ENCODE measurements around the gene SMPDL3B. TPM values are rescaled to one million over a fixed set of nuclear protein-coding genes. Genes with fewer than 3 reads are reported as not detected.

Gene SMPDL3B
- total RNA-seq, 2 donors from 2014 or later = 2.0 to 7.7 TPM

GRCh38 chr1:27966402-27967105 lies 31.8 kb downstream of the SMPDL3B start:
- TF ChIP-seq CTCF (IDR thresholded peaks at IDR 0.05) = no peak
- no peak for TF ChIP-seq POLR2A (IDR thresholded peaks at IDR 0.05)
- TF ChIP-seq POLR2AphosphoS5 (IDR thresholded peaks at IDR 0.05) = no peak
- H3K4me3 ChIP-seq = no peak overlapping the region
- intact Hi-C loops (cut with DNase I) = no loop called here
- no peak for DNase-seq (ENCODE audit: low spot score)
- WGBS = 95% methylated on average over 24 of the region's 24 CpGs
- H3K9me3 ChIP-seq = no peaks in the 10 kb centered on the region
- H3K4me1 ChIP-seq (replicated peaks) = peaks cover 16% of the 10 kb centered on the region
- H3K27ac ChIP-seq = no peak overlapping the region
- H3K27me3 ChIP-seq (replicated peaks; ENCODE audit: insufficient read depth) = no peaks in the 10 kb centered on the region
- peaks cover 4 to 5% of the 10 kb centered on the region in 2 donors for H3K36me3 ChIP-seq

GRCh38 chr1:27967106-27967883 lies 32.5 kb downstream of the SMPDL3B start:
- Histone ChIP-seq H3K9me3 (no peaks in the 10 kb centered on the region), H3K27ac (no peak overlapping the region), H3K27me3 (replicated peaks; ENCODE audit: insufficient read depth) (no peaks in the 10 kb centered on the region), H3K36me3 (peaks cover 4 to 5% of the 10 kb centered on the region in 2 donors), H3K4me3 (no peak overlapping the region), H3K4me1 (replicated peaks) (peaks cover 21% of the 10 kb centered on the region)
- no peak for DNase-seq (ENCODE audit: low spot score)
- no peak for TF ChIP-seq POLR2A (IDR thresholded peaks at IDR 0.05)
- no peak for TF ChIP-seq CTCF (IDR thresholded peaks at IDR 0.05)
- no peak for TF ChIP-seq POLR2AphosphoS5 (IDR thresholded peaks at IDR 0.05)
- intact Hi-C loops (cut with DNase I) = no loop called here
- WGBS = 87% methylated on average over 12 of the region's 12 CpGs

- intact Hi-C loops (cut with DNase I) = no loop called here
- Histone ChIP-seq H3K36me3 (peaks cover 4 to 5% of the 10 kb centered on the region in 2 donors), H3K4me1 (replicated peaks) (peaks cover 22% of the 10 kb centered on the region), H3K9me3 (no peaks in the 10 kb centered on the region), H3K27me3 (replicated peaks; ENCODE audit: insufficient read depth) (no peaks in the 10 kb centered on the region), H3K4me3 (no peak overlapping the region), H3K27ac (peak overlapping the region; percentile 51 to 67)
- DNase-seq (ENCODE audit: low spot score) = no peak
- 89% methylated on average over 4 of the region's 4 CpGs for WGBS
- TF ChIP-seq POLR2AphosphoS5 (IDR thresholded peaks at IDR 0.05) (no peak), POLR2A (IDR thresholded peaks at IDR 0.05) (no peak)
Observed at GRCh38 chr1:27967884-27968466, 33.2 kb downstream of the SMPDL3B start.

GRCh38 chr1:27968692-27969091 lies 33.9 kb downstream of the SMPDL3B start:
- Histone ChIP-seq H3K4me3 (no peak overlapping the region), H3K4me1 (replicated peaks) (peaks cover 22% of the 10 kb centered on the region), H3K9me3 (no peaks in the 10 kb centered on the region), H3K36me3 (peaks cover 4 to 5% of the 10 kb centered on the region in 2 donors), H3K27ac (peak overlapping the region; percentile 51 to 67), H3K27me3 (replicated peaks; ENCODE audit: insufficient read depth) (no peaks in the 10 kb centered on the region)
- DNase-seq (ENCODE audit: low spot score) = peak; percentile 58
- intact Hi-C loops (cut with DNase I) = no loop called here
- TF ChIP-seq POLR2A (IDR thresholded peaks at IDR 0.05) = no peak
- peak; percentile 64 for TF ChIP-seq POLR2AphosphoS5 (IDR thresholded peaks at IDR 0.05)
- TF ChIP-seq CTCF (IDR thresholded peaks at IDR 0.05) = peak in 2 of 4 experiments; percentile 10 to 11
- 13% methylated on average over 3 of the region's 3 CpGs for WGBS

DNA sequence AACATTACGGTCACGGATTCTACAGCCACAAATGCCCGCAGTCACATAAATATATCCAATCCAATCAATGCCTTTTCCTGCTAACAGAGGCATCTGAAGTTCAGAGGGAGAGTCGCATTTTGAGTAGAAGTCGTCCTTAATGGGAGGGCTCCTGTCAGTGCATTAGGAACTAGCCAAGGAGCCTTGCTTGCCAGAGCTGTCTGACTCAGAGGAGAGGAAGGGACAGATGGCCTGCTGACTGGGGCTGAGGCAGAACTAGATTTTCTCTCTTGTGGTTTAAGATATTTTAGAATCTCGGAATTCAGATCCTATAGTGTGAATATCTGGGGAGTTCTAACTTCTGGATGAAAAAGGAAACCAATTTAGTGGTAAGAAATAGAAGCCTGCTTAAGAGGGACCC lies 35.6 kb downstream of the SMPDL3B start:
- 69% methylated on average over 6 of the region's 6 CpGs for WGBS
- no peak for TF ChIP-seq POLR2A (IDR thresholded peaks at IDR 0.05)
- no peak for TF ChIP-seq POLR2AphosphoS5 (IDR thresholded peaks at IDR 0.05)
- no peak for TF ChIP-seq CTCF (IDR thresholded peaks at IDR 0.05)
- H3K27ac ChIP-seq = peak overlapping the region; percentile 33 to 47
- intact Hi-C loops (cut with DNase I) = no loop called here
- peaks cover 22% of the 10 kb centered on the region for H3K4me1 ChIP-seq (replicated peaks)
- no peak overlapping the region for H3K4me3 ChIP-seq
- no peaks in the 10 kb centered on the region for H3K9me3 ChIP-seq
- H3K36me3 ChIP-seq = peaks cover 4 to 5% of the 10 kb centered on the region in 2 donors
- H3K27me3 ChIP-seq (replicated peaks; ENCODE audit: insufficient read depth) = no peaks in the 10 kb centered on the region
- DNase-seq (ENCODE audit: low spot score) = no peak

Data from prostate gland (tissue), 2 donors.